Endodermal cell (in vitro differentiated cells): ENCODE data around the gene KIF12. TPM values are rescaled to one million over a fixed set of nuclear protein-coding genes. Genes with fewer than 3 reads are reported as not detected.

Experiments used
- DNase-seq: peaks from one replicate; pipeline ENCODE4 v3.0.0-alpha.2; 2017
- H3K27ac ChIP-seq: 2 replicates; pipeline ENCODE4 v1.5.1; 2013; ENCODE audit warnings: mild to moderate bottlenecking, low read depth, low read length, moderate library complexity
- H3K27me3 ChIP-seq: 2 replicates; pipeline ENCODE4 v1.6.1; 2013; ENCODE audit warnings: mild to moderate bottlenecking, low read length, moderate library complexity; ENCODE audit not compliant: insufficient read depth, control insufficient read depth, poor library complexity, severe bottlenecking
- H3K36me3 ChIP-seq: 2 replicates; pipeline ENCODE4 v1.7.0; 2013; ENCODE audit warnings: mild to moderate bottlenecking, low read length, moderate library complexity; ENCODE audit not compliant: control insufficient read depth, insufficient read depth
- H3K4me1 ChIP-seq: one replicate; pipeline ENCODE4 v1.7.0; 2013; ENCODE audit warnings: low read length; ENCODE audit not compliant: control insufficient read depth, insufficient read depth
- H3K4me3 ChIP-seq: 2 replicates; pipeline ENCODE4 v1.5.1; 2013; ENCODE audit warnings: mild to moderate bottlenecking, low read length, moderate library complexity
- H3K9ac ChIP-seq: 2 replicates; pipeline ENCODE4 v1.6.1; 2013; ENCODE audit warnings: mild to moderate bottlenecking, low read length, moderate library complexity; ENCODE audit not compliant: poor library complexity, severe bottlenecking; ENCODE audit errors: extremely low read depth
- H3K9me3 ChIP-seq: 2 replicates; pipeline ENCODE4 v1.6.1; 2013; ENCODE audit warnings: mild to moderate bottlenecking, low read length, moderate library complexity; ENCODE audit not compliant: control insufficient read depth
- H3K27ac Mint-ChIP-seq: 2 replicates; pipeline ENCODE4 v1.8.0; 2020; ENCODE audit warnings: mixed read lengths
- H3K27me3 Mint-ChIP-seq: 2 replicates; pipeline ENCODE4 v1.8.0; 2021; ENCODE audit warnings: mild to moderate bottlenecking, mixed read lengths; ENCODE audit not compliant: insufficient read depth
- H3K36me3 Mint-ChIP-seq: 2 replicates; pipeline ENCODE4 v1.8.0; 2020; ENCODE audit warnings: low read depth, mixed read lengths
- H3K4me1 Mint-ChIP-seq: 2 replicates; pipeline ENCODE4 v1.8.0; 2020; ENCODE audit warnings: mixed read lengths
- H3K4me3 Mint-ChIP-seq: 2 replicates; pipeline ENCODE4 v1.8.0; 2020; ENCODE audit warnings: mild to moderate bottlenecking, moderate library complexity, mixed read lengths
- H3K9me3 Mint-ChIP-seq: 2 replicates; pipeline ENCODE4 v1.8.0; 2020; ENCODE audit warnings: mild to moderate bottlenecking, mixed read lengths
- WGBS, 2 experiments: methylation state at CpG; one replicate each; pipeline versions ENCODE4 v1.1.5 to v1.1.7; 2013; ENCODE audit warnings: missing lambda C conversion rate in 2 of 2, mixed read lengths in 1 of 2; ENCODE audit not compliant: insufficient coverage in 1 of 2, insufficient read length in 1 of 2; 5-methylcytosine and 5-hydroxymethylcytosine counted together
- total RNA-seq, 2 donors: library from RNA; stranded (reverse); fragmentation: NEBNext Ultra II Directional in 1 of 2; extraction: Animal tissue kit (Norgen Biotek cat#: 25700) in 1 of 2; gene quantifications; 2 replicates in 1 of 2; 3 replicates in 1 of 2; pipeline ENCODE4 v1.2.1, GENCODE V29; 2021
- TF ChIP-seq, protein P1 (sequence below): fragments of 200-600 bp; sonication (generic); conservative IDR thresholded peaks from 2 replicates; pipeline ENCODE4 v1.5.0; 2021; ENCODE audit warnings: antibody characterized with exemption, mild to moderate bottlenecking

The KIF12 gene
- total RNA-seq, 2 donors from 2014 or later, result 11.4 to 16.3 TPM

DNA sequence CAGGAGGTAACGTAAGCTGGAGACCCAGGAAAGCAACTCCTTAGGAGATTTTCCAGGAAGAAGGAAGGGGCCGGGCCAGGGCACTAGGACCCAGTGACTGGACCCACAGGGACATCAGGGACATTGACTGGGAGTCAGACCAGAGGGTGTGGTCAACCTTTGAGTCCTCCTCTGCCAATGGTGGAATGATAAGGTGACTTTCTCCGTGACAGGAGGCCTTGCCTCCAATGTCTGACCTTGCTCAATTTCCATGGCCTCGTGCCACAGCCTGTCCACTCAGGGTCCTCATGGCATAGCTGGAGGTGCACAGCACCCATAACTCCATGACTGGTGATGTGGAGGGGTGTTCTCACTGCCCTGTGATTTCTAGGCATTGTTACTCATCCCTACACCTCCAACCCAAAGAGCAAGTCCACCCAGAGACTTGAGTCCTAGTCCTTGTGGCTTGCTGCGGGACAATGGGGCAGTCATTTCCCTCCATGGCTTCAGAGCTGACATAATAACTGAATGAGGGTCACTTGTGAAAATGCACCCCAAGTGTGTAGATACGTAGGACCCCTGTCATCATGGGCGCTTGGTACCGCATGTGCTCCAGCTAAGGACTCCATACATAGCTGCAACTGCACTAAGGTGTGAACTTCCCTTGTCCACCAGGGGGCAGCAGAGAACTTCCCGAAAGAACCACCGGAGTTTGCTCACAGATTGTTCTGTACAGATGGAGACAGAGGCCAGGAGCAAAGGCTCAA lies 16.9 kb downstream of the KIF12 start:
- H3K9me3 Mint-ChIP-seq, result peaks cover 3% of the 10 kb centered on the region
- WGBS, 2 experiments, result 57 to 63% methylated on average over 8 to 10 of the region's 10 CpGs
- TF ChIP-seq, protein P1, sequence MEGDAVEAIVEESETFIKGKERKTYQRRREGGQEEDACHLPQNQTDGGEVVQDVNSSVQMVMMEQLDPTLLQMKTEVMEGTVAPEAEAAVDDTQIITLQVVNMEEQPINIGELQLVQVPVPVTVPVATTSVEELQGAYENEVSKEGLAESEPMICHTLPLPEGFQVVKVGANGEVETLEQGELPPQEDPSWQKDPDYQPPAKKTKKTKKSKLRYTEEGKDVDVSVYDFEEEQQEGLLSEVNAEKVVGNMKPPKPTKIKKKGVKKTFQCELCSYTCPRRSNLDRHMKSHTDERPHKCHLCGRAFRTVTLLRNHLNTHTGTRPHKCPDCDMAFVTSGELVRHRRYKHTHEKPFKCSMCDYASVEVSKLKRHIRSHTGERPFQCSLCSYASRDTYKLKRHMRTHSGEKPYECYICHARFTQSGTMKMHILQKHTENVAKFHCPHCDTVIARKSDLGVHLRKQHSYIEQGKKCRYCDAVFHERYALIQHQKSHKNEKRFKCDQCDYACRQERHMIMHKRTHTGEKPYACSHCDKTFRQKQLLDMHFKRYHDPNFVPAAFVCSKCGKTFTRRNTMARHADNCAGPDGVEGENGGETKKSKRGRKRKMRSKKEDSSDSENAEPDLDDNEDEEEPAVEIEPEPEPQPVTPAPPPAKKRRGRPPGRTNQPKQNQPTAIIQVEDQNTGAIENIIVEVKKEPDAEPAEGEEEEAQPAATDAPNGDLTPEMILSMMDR, result peak; percentile 86
- no peaks in the 10 kb centered on the region for H3K36me3 Mint-ChIP-seq
- no peak overlapping the region for H3K4me3 Mint-ChIP-seq
- no peaks in the 10 kb centered on the region for H3K9me3 ChIP-seq
- DNase-seq, result peak; percentile 96
- peaks cover 9% of the 10 kb centered on the region for H3K27me3 Mint-ChIP-seq
- no peaks in the 10 kb centered on the region for H3K36me3 ChIP-seq
- H3K4me1 Mint-ChIP-seq, result peaks cover 26% of the 10 kb centered on the region
- H3K27me3 ChIP-seq, result peaks cover 8% of the 10 kb centered on the region
- H3K4me1 ChIP-seq, result no peaks in the 10 kb centered on the region
- no peak overlapping the region for H3K27ac ChIP-seq
- no peak overlapping the region for H3K4me3 ChIP-seq
- H3K27ac Mint-ChIP-seq, result no peak overlapping the region
- H3K9ac ChIP-seq, result no peak overlapping the region

DNA sequence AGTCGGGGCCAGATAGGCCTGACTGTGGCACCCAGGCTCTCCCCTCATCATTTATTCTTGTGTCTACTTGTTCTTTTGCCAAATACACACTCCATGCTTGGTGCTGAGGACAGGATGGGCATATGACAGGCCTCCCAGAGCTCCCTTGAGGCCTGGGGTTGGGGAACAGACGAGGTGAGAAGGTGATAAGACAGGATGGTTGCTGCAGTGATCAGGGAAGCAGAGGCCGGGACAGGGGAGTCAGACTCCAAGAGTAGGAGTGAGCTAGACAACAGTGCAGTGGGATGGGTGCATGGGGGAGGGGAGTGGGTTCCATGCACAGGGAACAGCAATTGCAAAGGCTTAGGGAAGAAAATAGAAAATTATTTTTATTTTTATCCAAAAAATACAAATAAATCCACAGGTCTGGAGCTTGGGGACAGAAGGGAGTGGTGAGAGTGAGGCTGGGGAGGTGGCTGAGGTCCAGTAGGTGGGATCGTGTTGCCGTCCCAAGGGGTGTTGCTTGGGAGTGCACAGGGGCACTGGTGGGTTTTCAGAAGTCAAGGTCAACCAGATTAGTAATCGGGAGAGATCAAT lies 17.6 kb downstream of the KIF12 start:
- peaks cover 28% of the 10 kb centered on the region for H3K4me1 Mint-ChIP-seq

DNA sequence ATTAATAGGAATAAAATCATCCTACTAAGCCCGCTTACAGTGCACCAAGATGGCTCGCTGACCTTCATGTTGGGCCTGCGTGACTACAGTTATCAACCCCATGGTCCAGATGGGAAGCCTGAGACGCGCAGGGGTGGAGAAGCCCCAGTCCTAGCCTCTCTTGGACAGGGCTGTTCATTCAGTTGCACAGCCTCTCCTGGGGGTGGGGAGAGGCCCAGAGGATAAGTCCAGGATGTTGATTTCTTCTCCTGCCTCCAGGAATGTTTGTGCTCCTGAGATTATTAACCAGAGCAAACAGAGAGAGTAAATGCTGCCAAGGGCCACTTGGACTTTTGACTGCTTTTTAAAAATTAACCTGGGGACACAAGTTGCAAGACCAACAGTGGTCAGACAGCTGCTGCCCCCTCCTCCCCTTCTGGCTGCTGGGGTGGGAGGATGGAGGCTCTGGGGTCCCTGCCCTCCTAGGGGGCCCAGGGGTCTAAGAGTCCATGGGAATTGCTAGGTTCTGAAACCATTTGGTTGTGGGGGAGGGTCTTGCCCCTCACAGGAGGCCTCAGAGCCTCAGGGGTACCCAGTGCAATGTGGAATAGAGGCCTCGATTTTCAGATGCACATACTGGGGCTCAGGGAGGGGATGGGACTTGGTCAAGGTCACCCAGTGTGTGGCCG lies 18.2 kb downstream of the KIF12 start:
- TF ChIP-seq, protein P1, result no peak
- H3K9me3 Mint-ChIP-seq, result peaks cover 3% of the 10 kb centered on the region
- H3K27ac ChIP-seq, result no peak overlapping the region
- peaks cover 8% of the 10 kb centered on the region for H3K27me3 ChIP-seq
- H3K27me3 Mint-ChIP-seq, result peaks cover 13% of the 10 kb centered on the region
- H3K36me3 Mint-ChIP-seq, result no peaks in the 10 kb centered on the region
- no peak overlapping the region for H3K4me3 ChIP-seq
- 83 to 86% methylated on average over 5 to 7 of the region's 7 CpGs for WGBS, 2 experiments
- H3K27ac Mint-ChIP-seq, result peak overlapping the region; percentile 81
- no peaks in the 10 kb centered on the region for H3K36me3 ChIP-seq
- H3K4me1 ChIP-seq, result no peaks in the 10 kb centered on the region
- peak overlapping the region; percentile 13 for H3K4me3 Mint-ChIP-seq
- DNase-seq, result peak; percentile 41
- H3K9me3 ChIP-seq, result no peaks in the 10 kb centered on the region
- peaks cover 30% of the 10 kb centered on the region for H3K4me1 Mint-ChIP-seq
- no peak overlapping the region for H3K9ac ChIP-seq

More for the DNA sequence above, 17.6 kb downstream of the KIF12 start:
- no peaks in the 10 kb centered on the region for H3K36me3 ChIP-seq
- peaks cover 8% of the 10 kb centered on the region for H3K27me3 ChIP-seq
- TF ChIP-seq, protein P1, result no peak
- peaks cover 3% of the 10 kb centered on the region for H3K9me3 Mint-ChIP-seq
- peak overlapping the region; percentile 13 for H3K4me3 Mint-ChIP-seq
- H3K4me3 ChIP-seq, result no peak overlapping the region
- WGBS, 2 experiments, result 92 to 94% methylated on average over 4 to 6 of the region's 6 CpGs
- peak; percentile 20 for DNase-seq
- H3K36me3 Mint-ChIP-seq, result no peaks in the 10 kb centered on the region
- H3K27ac ChIP-seq, result no peak overlapping the region
- H3K4me1 ChIP-seq, result no peaks in the 10 kb centered on the region
- no peak overlapping the region for H3K9ac ChIP-seq
- H3K27ac Mint-ChIP-seq, result peak overlapping the region; percentile 81
- peaks cover 8% of the 10 kb centered on the region for H3K27me3 Mint-ChIP-seq
- H3K9me3 ChIP-seq, result no peaks in the 10 kb centered on the region
